ENCODE measurements around the gene PPP6R3. TPM values are rescaled to one million over a fixed set of nuclear protein-coding genes. Genes with fewer than 3 reads are reported as not detected.

Gene PPP6R3
- total RNA-seq, 1 experiment from 2014 or later: 138 TPM

GRCh38 chr11:68615657-68616056 is 155.1 kb downstream of the PPP6R3 start:
- Histone ChIP-seq H3K18ac (ENCODE audit: insufficient read length, low read depth, low read length) (no peak overlapping the region), H3K23ac (ENCODE audit: insufficient read length, low read depth, low read length) (no peak overlapping the region), H3K9ac (ENCODE audit: extremely low read depth, insufficient read length, low read length) (no peak overlapping the region), H3K14ac (ENCODE audit: insufficient read depth, low read length) (no peak overlapping the region), H2AFZ (ENCODE audit: low read length) (no peak overlapping the region), H2BK120ac (ENCODE audit: low read depth, low read length, poor library complexity, severe bottlenecking) (no peak overlapping the region), H3K56ac (ENCODE audit: insufficient read length, low read depth, low read length) (no peak overlapping the region), H4K91ac (ENCODE audit: insufficient read length, low read depth, low read length) (no peak overlapping the region), H3T11ph (ENCODE audit: low read length) (no peak overlapping the region), H3K4ac (ENCODE audit: low read depth, low read length) (no peak overlapping the region), H4K5ac (ENCODE audit: insufficient read length, low read depth, low read length) (no peak overlapping the region), H3K4me1 (ENCODE audit: insufficient read depth, low read length) (no peaks in the 10 kb centered on the region), H3K27ac (ENCODE audit: insufficient read length, low read depth, low read length) (no peak overlapping the region), H2AK5ac (ENCODE audit: insufficient read length, low read length) (no peak overlapping the region), H4K20me1 (ENCODE audit: control insufficient read depth, insufficient read depth, insufficient read length) (no peaks in the 10 kb centered on the region), H2BK12ac (ENCODE audit: insufficient read length, low read depth, low read length) (no peak overlapping the region), H3K27me3 (ENCODE audit: insufficient read depth, low read length) (no peaks in the 10 kb centered on the region), H3K23me2 (ENCODE audit: insufficient read length, low read depth, low read length, poor library complexity, severe bottlenecking) (no peaks in the 10 kb centered on the region), H2BK15ac (ENCODE audit: low read depth, low read length) (no peak overlapping the region), H3K4me2 (ENCODE audit: insufficient read depth, insufficient read length, low read length) (no peak overlapping the region), H2BK20ac (ENCODE audit: low read depth, low read length, poor library complexity, severe bottlenecking) (no peak overlapping the region), H3K79me2 (ENCODE audit: insufficient read depth, low read length) (no peaks in the 10 kb centered on the region), H3K9me3 (ENCODE audit: control insufficient read depth, low read depth, low read length) (peaks cover 13% of the 10 kb centered on the region), H2BK5ac (ENCODE audit: insufficient read length, low read length) (no peak overlapping the region), H4K8ac (replicated peaks; ENCODE audit: insufficient read length, low read depth, low read length) (no peak overlapping the region), H3K79me1 (ENCODE audit: insufficient read depth, low read depth, low read length, poor library complexity, severe bottlenecking) (no peaks in the 10 kb centered on the region)
- Mint-ChIP-seq H3K9me3 (peaks cover 0 to 21% of the 10 kb centered on the region in 2 experiments; a peak in 2 of 5 replicates), H3K36me3 (ENCODE audit: insufficient read depth in 1 of 3, low read depth in 3 of 3) (peaks cover 29 to 60% (median 58%) of the 10 kb centered on the region in 3 experiments), H3K27ac (peak overlapping the region in 1 of 3 experiments; percentile 74; a peak in 1 of 7 replicates), H3K4me3 (no peak overlapping the region), H3K4me1 (0 out of 4 replicates have a peak, but pooled peaks cover 0 to 4% of the 10 kb centered on the region in 2 experiments), H3K27me3 (ENCODE audit: low read depth) (peaks cover 6% of the 10 kb centered on the region; the same call in 1 of the 2 replicates)
- no peak for DNase-seq
- no peak for TF ChIP-seq CTCF (conservative IDR thresholded peaks at IDR 0.05)
- WGBS (ENCODE audit: extremely low coverage, insufficient read length, low lambda C conversion rate): no CpG with 5 or more reads among the region's 6 CpGs

Measured in H9 (cell line).